ENCODE measurements around the gene GUCY2D. TPM values are rescaled to one million over a fixed set of nuclear protein-coding genes. Genes with fewer than 3 reads are reported as not detected.

GUCY2D gene
- total RNA-seq, 4 donors from 2014 or later = not detected

DNA sequence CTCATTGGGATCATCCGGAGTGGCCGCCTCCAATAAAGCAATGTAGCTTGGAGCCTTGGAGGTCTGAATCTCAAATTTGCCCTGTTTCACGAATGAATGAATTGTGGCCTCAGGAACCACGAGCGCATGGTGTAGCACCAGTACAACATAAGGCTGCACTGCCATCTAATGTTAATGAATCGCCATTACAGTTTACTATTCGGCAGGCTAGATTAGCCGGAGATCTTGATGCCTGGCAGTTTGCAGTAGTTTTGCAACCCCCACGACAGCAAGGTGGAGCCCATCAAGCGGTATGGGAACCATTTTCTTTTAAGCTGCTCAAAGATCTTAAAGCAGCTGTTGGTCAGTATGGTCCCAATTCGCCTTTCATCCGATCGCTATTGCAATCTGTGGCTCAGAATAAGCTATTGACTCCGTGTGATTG lies 55.3 kb downstream of the GUCY2D start:
- TF ChIP-seq, protein P1, sequence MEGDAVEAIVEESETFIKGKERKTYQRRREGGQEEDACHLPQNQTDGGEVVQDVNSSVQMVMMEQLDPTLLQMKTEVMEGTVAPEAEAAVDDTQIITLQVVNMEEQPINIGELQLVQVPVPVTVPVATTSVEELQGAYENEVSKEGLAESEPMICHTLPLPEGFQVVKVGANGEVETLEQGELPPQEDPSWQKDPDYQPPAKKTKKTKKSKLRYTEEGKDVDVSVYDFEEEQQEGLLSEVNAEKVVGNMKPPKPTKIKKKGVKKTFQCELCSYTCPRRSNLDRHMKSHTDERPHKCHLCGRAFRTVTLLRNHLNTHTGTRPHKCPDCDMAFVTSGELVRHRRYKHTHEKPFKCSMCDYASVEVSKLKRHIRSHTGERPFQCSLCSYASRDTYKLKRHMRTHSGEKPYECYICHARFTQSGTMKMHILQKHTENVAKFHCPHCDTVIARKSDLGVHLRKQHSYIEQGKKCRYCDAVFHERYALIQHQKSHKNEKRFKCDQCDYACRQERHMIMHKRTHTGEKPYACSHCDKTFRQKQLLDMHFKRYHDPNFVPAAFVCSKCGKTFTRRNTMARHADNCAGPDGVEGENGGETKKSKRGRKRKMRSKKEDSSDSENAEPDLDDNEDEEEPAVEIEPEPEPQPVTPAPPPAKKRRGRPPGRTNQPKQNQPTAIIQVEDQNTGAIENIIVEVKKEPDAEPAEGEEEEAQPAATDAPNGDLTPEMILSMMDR (IDR thresholded peaks at IDR 0.05; ENCODE audit: low read depth) = no peak

DNA sequence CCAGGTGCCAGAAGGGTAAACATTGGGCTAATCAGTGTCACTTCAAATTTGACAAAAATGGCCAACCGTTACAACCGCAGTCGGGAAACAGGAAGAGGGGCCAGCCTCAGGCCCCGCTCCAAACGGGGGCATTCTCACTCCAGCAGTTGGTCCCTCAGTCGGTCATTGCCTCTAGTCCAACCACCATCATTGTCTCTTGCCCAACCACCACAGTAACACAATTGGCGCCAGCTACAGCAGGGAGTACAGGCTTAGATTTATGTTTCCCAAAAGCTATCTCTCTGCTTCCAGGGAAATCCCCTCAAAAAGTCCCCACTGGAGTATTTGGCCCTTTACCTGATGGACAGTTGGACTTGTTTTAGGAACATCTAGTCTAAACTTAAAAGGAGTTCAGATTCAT lies 56.7 kb downstream of the GUCY2D start:
- TF ChIP-seq, protein P1 (IDR thresholded peaks at IDR 0.05; ENCODE audit: low read depth) = no peak

DNA sequence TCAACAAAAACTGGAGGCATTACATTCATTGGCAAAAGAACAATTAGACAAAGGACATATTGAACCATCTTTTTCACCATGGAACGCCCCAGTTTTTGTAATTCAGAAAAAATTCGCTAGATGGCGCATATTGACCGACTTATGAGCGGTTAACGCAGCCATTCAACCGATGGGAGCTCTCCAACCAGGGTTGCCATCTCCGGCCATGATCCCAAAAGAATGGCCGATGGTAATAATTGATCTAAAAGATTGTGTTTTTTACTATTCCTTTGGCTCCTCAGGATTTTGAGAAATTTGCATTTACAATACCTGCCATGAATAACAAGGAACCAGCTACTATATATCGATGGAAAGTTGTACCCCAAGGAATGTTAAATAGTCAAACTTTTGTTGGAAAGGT lies 57.9 kb downstream of the GUCY2D start:
- TF ChIP-seq, protein P1 (IDR thresholded peaks at IDR 0.05; ENCODE audit: low read depth) = no peak

DNA sequence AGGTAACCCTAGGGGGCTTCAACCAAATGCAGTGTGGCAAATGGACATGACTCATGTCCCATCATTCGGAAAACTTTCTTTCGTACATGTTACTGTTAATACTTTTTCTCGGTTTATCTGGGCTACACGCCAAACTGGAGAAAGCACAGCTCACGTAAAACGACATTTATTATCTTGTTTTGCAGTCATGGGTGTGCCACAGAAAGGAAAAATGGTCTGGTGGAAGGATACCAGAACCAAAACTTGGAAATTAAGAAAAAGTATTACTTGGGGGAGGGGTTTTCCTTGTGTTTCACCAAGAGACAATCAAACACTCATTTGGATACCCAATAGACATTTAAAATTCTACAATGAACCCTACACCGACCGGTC lies 60.0 kb downstream of the GUCY2D start:
- TF ChIP-seq, protein P1 (IDR thresholded peaks at IDR 0.05; ENCODE audit: low read depth) = no peak

DNA sequence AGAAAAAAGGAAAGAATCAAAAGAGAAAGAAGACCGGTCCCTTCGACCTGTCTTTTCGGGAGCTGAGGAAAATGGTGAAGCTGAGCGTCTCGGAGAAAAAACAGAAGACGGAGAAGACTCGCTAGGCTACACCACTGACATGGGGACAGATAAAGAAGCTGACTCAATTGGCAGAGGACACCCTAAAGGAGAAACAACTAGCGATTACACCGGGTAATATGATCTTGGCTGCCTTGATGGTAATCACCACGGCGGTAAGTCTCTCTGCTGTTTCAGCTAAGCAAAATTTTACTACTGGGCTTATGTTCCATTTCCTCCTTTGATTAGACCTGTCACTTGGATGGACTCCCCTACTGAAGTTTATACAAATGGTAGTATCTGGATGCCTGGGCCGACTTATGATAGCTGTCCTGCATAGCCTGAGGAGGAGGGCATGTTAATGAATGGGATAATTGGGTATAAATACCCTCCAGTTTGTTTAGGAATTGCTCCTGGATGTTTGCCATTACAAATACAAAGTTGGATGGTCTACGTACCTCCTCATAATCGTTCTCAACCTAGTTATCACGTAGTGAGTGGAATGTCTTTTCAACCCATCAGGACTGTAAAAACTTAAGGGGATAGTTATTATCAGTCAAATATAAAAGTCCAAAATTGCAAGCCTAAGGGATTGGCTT lies 60.5 kb downstream of the GUCY2D start:
- TF ChIP-seq, protein P1 (IDR thresholded peaks at IDR 0.05; ENCODE audit: low read depth) = no peak

DNA sequence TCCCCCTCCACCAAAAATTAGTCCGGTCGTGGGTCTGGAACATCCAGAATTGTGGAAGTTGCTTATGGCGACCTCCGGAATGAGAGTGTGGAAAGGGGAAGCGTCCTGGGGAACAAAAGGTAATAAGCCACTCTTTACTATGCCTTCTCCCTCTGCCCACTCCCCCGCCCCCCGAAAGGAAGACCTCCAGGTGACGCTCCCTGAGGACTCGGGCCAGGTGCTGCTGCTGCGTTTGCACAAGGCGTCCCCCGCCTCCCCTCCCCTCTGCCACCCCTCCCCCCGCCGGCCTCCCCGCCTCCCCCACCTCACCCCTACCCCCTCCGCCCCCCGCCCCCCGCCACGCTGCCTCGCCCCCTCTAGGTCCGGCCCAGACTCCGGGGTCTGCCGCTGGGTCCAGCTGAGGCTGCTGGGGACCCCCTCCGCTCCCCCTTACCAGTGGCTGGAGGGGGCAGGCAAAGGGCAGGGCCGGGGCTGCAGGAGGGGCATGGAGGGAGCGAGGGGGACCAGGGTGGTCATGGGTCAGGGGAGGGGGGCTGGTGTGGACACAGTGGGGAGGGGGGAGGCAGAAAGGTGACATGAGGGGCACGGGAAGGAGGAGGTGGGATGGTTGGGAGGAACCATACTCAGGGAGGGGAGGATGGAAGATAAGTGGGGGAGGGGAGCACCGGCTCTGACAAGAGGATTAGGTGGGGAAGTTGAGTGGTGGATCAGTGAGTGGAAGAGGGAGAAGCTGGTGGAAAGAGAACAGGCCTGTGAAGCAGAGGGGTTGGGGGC lies 61.5 kb downstream of the GUCY2D start:
- TF ChIP-seq, protein P1 (IDR thresholded peaks at IDR 0.05; ENCODE audit: low read depth) = no peak

DNA sequence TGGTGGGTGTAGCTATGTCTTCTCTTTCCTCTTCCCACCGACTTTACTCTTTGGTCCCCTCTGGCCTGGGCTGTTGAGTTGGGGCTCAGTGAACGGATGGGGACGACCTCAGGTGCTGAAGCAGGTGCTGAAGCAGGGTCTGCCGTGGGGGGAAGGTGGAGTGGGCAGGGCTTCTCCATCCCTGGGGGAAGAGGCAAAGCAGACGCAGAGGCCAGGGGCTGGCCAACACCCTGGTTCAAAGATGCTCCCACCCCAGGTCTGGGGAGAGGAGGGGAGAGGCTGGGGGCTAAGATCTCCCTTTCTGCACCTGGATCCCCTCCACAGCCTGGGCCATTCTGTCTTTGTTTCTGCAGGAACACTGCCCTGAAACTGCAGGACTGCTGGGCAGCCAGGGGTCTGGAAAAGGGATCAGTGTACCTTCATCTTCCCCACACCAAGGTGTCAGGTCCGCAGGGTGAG lies 62.2 kb downstream of the GUCY2D start:
- TF ChIP-seq, protein P1 (IDR thresholded peaks at IDR 0.05; ENCODE audit: low read depth) = no peak
